ENCODE measurements around the gene KCNJ4.

KCNJ4 gene

GRCh38 chr22:38455076-38455529 is at the start of gene KCNJ4:
KCNJ4 (minus strand) TSS chr22:38455199; CDS start chr22:38428132, 27,067 bp downstream.
- no peak for DNase-seq
- intact Hi-C loops (cut with DNase I): no loop called here

DNA sequence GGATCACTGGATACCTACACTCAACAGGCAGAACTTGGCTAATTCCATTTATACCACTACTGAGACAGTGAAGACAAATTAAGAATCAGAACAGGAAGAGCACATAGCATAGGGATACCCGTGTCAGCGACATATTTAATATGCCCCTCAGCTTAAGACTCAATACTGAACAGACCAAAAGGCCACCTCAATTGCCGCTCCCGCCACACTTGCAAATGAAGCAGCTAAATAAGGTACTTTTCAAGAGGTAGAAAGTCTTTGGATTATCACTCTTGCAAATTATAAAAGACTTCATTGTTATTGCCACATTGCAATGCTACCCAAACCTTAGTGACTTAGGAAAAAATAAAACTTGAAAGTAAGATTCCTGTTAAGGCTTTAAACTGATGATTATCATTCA is 48.0 kb upstream of the KCNJ4 start:
- intact Hi-C loops (cut with DNase I): no loop called here
- no peak for DNase-seq

GRCh38 chr22:38501797-38502672 is 47.0 kb upstream of the KCNJ4 start:
- no peak for DNase-seq

DNA sequence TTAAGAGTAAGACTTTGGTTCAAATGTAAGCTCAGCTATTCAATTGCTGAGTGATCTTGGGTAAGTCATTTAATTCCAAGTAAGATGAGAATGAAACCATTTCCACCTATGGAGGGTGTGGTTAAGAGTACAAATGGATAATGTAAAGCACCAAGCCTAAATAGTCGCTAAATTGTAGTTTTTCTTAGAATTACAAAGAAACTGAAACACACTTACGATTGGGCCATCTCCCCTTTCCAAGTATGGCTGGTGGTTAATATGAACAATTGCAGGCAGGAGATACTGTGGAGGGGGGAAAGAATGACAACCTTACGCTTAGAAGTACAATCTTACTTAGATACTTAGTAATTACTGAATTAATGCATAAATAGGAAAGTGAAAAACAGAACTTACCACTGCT is 42.9 kb upstream of the KCNJ4 start:
- intact Hi-C loops (cut with DNase I): no loop called here
- DNase-seq: no peak

More at GRCh38 chr22:38501797-38502672, 47.0 kb upstream of the KCNJ4 start:
- intact Hi-C loops (cut with DNase I): no loop called here

DNA sequence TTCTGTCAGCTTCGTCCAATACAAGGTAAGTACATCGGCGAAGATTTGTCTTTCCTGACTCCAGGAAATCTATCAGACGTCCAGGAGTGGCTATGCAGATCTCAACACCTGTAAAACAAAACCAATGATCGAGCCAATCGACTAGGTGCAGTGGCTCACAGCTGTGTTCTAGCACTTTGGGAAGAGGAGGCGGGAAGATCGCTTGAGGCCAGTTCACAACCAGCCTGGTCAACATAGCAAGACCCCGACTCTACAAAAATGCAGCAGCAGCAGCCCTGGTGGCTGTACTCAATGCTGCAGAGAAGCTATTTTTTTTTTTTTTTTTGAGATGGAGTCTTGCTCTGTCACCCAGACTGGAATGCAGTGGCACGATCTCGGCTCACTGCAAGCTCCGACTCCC is 39.9 kb upstream of the KCNJ4 start:
- no peak for DNase-seq
- intact Hi-C loops (cut with DNase I): no loop called here

- no peak for DNase-seq
- intact Hi-C loops (cut with DNase I): no loop called here
Measured at GRCh38 chr22:38494498-38494897, 39.5 kb upstream of the KCNJ4 start.

DNA sequence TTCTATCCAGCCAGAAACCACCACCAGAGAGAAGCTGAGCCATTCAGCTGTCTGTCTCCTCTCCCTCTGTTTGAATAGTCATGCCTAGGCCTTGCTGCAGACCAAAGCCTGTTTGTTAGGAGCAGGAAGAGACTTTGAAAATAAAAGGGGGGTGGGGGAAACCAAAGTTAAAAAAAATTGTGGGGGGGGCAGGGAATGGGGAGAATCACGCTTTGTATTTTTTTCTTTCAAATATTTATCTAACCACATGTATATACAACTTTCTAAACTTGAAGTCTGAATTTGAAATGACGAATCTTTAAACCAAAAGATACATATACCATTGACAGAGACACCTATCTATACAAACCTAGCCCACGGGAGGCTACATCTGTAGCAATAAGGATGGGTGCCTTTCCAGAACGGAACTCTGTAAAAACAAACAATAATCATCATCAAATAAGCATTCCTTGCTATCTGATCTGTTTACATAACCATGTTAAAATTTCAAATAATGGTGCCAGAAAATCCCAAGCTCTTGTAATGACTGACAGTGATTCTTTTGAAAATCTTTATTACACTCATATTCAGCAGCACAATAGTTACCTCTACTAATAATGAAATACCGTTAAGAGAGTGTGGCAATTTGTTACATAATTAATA is 36.8 kb upstream of the KCNJ4 start:
- no peak for DNase-seq
- intact Hi-C loops (cut with DNase I): no loop called here

- peak in 25 of 42 donors; percentile 19 to 81 (median 49) for DNase-seq
- intact Hi-C loops (cut with DNase I): no loop called here
Measured at GRCh38 chr22:38490915-38491314, 35.9 kb upstream of the KCNJ4 start.

DNA sequence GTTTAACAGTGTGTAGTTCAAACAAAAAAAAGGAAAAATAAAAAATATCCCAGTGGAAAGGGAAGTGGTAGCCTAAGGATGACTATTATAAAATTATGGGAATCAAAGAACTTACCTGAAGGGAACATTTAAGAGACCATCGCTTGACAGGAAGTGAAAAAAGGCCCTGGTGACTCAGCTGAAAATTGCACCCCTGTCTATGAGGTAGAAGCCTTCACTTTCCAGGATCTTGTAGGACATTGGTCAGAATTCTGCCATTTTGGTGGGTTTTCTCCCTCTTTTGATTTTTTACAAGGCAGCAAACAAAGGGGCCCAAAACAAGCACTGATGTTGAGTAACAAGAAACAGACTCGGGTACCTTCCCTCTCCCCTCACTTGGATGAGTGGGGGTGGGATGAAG is 35.5 kb upstream of the KCNJ4 start:
- no peak for DNase-seq
- intact Hi-C loops (cut with DNase I): no loop called here

DNA sequence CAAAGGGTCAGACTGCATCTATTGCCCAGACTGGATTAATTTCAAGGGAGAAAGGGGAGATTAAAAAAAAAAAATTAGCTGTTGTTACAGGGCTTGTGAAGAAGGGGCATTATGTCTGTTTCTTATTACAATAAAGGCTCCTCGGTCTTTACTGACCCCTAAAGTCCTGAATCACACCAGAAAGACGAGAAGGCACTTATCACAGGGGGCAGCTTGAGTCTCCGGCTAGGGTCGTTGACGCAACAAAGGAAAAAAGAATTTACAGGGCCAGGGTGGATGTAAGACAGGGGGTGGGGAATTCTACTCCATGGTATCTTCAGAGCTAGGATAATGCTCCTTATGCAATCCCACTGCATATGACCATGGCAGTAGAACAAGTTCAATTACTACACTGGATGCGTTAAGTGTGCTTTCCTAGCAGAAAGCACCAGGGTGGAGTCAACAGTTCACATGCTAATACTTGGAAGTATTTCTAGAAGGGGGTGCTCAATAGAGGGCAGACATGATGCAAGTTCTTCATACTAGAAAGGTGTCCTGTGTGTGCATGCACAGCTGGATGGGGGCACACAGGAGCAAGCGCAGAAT is 34.7 kb upstream of the KCNJ4 start:
- DNase-seq: peak in 1 of 42 donors; percentile 19

GRCh38 chr22:38489142-38489541 is 34.1 kb upstream of the KCNJ4 start:
- peak in 2 of 42 donors; percentile 19 to 30 for DNase-seq
- intact Hi-C loops (cut with DNase I): no loop called here

More for the DNA sequence above, 34.7 kb upstream of the KCNJ4 start:
- intact Hi-C loops (cut with DNase I): no loop called here

DNA sequence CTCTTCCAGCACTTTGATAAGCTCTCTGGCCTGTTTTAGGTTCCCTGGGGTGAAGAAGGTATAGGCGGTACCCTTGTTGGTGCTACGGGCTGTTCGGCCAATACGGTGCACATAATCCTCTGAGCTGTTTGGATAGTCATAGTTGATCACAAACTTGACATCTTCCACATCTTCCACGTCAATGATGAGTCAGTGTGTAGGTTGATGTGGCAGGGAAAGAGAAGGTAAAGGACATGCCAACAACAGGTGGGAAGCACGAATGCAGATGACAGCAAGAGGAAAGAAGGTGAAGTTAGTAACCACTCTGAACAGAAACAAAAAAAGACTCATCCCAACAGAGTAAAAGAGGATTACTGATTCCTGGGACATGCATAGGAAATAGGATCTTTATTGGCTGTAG is 32.9 kb upstream of the KCNJ4 start:
- intact Hi-C loops (cut with DNase I): no loop called here
- DNase-seq: peak in 19 of 42 donors; percentile 10 to 80 (median 35)

GRCh38 chr22:38485783-38486182 is 30.8 kb upstream of the KCNJ4 start:
- intact Hi-C loops (cut with DNase I): no loop called here
- no peak for DNase-seq

DNA sequence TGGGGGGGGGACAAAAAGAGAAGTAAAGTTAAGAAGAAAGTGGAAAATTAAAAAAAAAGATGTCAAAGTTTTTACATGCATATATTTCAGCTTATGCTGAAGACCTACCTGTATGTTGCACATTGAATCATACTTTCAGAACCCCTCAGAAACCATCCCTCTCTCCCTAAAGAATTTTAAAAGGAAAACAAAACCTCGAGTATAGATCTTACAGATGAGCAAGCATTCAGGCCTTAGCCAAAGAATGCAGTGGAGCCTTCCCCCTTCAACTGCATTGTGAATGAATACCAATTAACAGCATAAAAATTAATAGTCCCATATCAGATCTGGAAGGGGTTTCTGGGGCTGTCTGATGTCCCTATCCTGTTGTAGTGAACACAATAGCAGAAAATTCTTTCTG is 29.2 kb upstream of the KCNJ4 start:
- no peak for DNase-seq
- intact Hi-C loops (cut with DNase I): no loop called here

DNA sequence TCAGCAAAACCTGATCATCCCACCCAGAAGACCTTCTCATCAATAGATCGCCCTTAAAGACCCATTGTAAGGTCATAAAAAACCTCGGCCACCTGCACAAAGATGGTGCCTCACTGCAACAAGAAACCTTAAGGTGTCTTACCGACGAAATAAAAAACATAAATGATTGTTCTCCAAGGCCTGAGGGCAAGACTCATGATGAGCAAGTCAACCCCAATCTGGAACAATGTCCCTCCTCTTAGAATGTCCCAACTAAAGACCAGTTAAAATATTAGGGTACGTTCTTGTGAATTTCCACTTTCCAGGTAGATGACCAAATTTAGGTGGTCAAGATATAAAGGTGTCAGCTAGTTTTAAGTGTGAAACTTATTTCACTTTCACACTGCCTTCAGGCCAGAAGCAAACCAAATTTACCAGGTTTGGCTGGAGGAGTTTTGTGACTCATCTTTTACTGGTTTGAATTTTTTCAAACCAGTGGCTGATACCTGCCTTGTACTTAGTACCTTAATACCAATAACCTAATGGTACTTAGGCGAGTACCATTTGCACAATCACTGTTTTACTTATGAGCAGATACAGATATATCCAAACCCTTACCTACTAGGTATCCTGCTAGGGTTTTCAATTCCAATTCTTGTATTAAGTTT is 27.8 kb upstream of the KCNJ4 start:
- intact Hi-C loops (cut with DNase I): no loop called here
- no peak for DNase-seq

GRCh38 chr22:38481871-38482332 is 26.9 kb upstream of the KCNJ4 start:
- DNase-seq: peak in 2 of 42 donors; percentile 33 to 37
- intact Hi-C loops (cut with DNase I): no loop called here

DNA sequence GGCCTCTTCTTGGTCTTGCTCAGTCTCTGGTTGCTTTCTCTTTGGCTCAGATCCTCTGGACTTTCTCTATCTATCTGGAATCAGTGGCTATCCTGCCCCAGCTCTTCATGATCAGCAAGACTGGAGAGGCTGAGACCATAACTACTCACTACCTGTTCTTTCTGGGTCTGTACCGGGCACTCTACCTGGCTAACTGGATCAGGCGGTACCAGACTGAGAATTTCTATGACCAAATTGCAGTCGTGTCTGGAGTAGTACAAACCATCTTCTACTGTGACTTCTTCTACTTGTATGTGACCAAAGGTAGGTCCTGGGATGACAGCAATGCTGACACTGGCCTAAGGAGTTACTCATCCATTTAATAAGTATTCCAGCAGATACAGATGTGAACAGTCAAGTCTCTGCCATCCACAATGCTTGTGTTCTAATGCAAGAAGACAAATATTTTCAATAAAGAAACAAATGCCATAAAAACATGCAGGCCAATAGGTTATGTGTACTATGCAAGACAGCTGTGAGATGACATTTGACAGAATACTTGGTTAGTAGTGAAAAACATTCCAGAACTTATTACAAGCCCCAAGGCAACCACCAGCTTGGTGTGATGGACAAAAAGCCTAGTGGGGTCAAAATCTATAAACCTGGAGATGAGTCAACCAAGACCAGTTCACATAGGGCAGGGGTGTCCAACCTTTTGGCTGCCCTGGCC is 26.3 kb upstream of the KCNJ4 start:
- intact Hi-C loops (cut with DNase I): no loop called here

GRCh38 chr22:38479096-38479837 is 24.3 kb upstream of the KCNJ4 start:
- DNase-seq: peak in 2 of 42 donors; percentile 11 to 16
- intact Hi-C loops (cut with DNase I): no loop called here

More for the DNA sequence above, 26.3 kb upstream of the KCNJ4 start:
- DNase-seq: no peak

Data from head of caudate nucleus (tissue), 42 donors.